ENCODE results near the gene MPP1. TPM values are rescaled to one million over a fixed set of nuclear protein-coding genes. Genes with fewer than 3 reads are reported as not detected.
"Not testable (repeated sequence)": the region's sequence is repeated elsewhere in the genome, so short reads cannot be mapped to it uniquely, and the experiment has no call there.

Gene MPP1
- total RNA-seq, 1 donor from 2014 or later: 40.7 TPM

DNA sequence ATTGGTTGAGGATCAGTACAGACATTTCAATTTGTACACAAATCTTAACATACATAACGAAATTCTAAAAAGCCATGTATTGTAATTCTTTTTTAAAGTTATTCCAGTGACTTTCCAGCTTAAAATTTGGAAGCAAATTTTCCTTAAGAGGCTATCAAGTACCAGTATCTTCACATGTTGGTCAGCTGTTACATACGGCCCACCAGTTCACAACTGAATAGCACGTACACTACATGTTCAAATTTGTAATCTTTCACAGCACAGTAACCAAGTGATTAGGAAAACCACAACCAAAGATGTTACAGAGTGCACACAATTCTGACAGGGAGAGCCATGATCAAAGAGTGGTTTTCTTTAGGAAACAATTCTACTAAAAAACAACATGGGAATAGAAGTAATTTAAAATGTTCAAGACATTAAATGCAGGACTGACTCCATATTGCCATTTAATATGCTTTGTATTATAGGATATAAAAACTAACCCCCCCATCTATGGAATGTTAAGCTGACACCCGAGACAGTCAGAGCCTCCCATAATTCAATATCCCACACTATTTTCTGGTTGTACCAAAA lies 11.1 kb upstream of the MPP1 start:
- intact Hi-C loops (cut with DNase I); DNase-seq (ENCODE audit: missing footprints); ATAC-seq: not testable (repeated sequence)

DNA sequence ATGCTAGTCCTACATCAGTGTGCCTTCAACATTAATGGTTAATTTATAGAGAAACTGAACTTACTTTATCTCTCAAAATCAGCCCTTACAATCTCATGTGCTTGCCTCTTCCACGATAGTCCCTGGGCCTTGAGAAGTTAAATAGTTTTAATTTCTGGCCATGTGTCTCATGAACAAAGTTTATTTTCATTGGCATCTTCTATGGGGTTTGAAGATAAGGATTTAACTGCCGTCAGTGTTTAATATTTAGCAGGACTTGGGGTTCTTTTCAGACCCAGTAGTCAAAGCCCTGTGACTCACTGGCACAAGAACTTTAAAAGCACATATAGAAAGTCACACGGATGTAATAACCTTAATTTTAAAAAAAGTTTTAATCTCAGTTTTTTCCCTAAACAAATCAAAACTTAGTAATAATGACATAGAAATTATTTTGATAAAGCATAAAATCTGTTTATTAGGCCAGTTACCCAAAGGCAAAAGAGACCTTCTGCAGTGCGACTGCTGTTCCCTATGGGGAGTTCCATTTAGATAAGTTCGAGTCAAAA lies 10.1 kb upstream of the MPP1 start:
- DNase-seq (ENCODE audit: missing footprints): no peak
- ATAC-seq: no peak
- intact Hi-C loops (cut with DNase I): no loop called here

DNA sequence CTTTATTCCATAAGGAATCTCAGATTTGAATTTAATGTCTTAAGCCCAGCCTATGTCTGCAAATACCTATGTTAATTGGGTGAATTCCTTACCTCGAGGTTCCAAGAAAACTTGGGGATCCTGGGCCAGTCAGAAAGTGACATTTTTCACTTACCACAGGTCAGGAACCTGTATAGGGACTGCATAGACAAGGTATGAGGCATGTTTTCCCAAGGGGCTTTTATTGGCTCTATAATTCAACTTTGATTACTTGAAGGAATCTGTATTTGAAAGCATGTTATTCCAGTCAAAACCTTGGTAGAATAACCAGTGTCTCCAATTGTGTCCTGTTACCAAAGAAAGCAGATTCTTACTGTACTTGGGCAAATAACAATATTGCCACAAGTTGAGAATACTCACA lies 8.5 kb upstream of the MPP1 start:
- DNase-seq (ENCODE audit: missing footprints): no peak
- ATAC-seq: no peak
- intact Hi-C loops (cut with DNase I): no loop called here

DNA sequence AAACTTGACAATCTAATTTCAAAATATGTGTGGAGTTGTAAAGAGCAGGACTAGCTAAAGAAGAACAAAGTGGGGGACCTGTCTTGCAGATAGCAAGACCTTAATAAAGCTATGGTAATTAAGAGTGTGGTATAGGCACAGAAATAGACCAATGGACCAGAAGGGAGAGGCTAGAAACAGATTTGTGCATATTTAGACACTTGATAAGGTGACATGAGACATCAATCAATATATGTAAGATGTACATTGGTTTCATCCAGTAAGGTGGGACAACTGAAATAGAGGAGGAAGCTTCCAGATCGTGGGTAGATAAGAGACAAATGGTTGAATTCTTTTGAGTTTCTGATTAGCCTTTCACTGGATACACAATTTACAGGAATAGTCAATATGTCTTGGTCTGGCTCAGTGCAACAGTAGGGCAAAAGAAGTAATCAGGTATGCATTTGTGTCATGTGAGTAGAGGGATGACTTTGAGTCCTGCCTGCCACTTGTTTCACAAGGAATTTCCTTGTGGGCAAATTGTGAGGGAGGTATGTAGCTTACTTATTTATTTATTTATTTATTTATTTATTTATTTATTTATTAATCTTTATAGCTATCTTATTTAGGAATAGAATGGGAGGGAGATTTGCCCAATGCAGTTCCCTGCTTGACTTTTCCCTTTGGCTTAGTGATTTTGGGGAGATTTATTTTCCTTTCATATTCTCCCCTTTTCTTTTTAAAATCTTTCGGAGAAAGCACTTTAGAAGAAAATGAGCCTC lies 7.2 kb upstream of the MPP1 start:
- no peak for ATAC-seq
- no peak for DNase-seq (ENCODE audit: missing footprints)
- intact Hi-C loops (cut with DNase I): no loop called here

DNA sequence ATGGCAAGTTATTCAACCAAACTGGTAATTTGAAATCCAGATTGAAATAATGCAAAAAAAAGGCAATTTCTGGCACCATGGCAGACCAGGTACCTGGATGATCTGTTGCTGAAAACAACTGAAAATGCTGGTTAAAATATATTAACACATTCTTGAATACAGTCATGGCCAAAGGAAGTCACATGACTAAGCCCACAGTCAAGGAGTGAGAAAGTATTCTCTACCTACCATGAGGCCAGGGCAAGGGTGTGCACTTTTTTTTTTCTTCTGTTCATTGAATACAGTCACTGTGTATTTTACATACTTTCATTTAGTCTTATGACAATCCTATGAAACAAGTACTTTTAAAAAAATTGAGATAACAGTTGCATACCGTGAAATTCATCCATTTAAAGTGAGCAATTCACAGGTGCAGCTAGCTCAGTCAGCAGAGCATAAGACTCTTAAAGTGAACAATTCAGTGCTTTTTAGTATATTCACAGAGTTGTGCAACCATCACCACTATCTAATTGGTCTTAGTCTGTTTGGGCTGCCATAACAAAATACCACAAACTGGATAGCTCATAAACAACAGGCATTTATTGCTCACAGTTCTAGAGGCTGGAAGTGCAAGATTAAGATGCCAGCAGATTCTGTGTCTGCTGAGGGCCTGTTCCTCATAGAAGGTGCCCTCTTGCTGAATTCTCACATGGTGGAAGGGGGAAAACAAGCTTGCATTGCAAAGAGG lies 4.8 kb upstream of the MPP1 start:
- DNase-seq (ENCODE audit: missing footprints) (no peak), ATAC-seq (no peak)
- intact Hi-C loops (cut with DNase I): no loop called here

DNA sequence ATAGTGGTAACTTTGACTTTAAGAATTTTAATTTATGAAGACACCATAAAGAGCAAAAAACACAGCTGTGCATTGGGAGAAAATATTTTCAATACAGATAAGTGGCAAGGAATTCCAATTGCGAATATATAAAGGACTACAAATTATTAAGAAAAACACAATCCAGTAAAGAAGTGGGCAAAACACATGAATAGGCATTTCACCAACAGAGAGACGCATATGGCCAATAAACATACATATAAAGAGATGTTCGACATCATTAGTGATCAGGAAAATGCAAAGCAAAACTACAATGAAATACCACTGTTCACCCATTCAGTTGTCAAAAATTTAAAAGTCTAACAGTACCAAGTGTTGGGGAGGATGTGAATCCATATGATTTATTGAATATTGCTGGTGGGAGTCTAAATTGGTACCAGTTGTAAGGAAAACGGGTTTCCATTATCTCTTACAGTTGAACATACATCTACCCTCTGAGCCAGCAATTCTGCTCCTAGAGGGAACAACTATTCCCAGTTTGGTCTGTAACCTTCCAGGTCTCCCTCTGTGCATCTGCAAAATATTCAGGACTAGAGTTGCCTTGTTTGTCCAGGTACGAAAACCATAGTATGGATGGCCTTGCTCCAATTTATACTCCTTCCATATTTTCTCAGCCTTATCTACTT lies 1.7 kb upstream of the MPP1 start:
- intact Hi-C loops (cut with DNase I): no loop called here
- ATAC-seq: no peak
- DNase-seq (ENCODE audit: missing footprints): no peak

DNA sequence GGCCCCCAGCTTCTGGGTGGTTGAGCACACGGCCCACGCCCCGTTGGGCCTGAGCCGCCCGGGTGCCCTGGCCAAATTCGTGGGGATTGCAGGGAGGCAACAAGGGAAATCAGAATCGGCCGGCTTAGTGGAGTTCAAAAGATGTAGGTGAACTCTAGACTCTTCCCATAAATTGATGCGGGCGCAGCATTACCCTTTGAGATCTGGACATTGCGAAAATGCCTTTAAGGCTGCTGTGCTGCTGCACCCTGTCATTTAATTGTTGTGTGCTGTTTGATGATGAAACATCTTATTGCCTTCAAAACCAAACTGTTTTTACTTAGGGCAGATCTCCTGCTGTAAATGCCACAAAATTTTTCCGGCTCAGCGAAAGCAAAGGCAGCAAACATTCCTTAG lies 409 bp upstream of the MPP1 start:
- peak; percentile 39 for ATAC-seq
- no peak for DNase-seq (ENCODE audit: missing footprints)
- intact Hi-C loops (cut with DNase I): no loop called here

DNA sequence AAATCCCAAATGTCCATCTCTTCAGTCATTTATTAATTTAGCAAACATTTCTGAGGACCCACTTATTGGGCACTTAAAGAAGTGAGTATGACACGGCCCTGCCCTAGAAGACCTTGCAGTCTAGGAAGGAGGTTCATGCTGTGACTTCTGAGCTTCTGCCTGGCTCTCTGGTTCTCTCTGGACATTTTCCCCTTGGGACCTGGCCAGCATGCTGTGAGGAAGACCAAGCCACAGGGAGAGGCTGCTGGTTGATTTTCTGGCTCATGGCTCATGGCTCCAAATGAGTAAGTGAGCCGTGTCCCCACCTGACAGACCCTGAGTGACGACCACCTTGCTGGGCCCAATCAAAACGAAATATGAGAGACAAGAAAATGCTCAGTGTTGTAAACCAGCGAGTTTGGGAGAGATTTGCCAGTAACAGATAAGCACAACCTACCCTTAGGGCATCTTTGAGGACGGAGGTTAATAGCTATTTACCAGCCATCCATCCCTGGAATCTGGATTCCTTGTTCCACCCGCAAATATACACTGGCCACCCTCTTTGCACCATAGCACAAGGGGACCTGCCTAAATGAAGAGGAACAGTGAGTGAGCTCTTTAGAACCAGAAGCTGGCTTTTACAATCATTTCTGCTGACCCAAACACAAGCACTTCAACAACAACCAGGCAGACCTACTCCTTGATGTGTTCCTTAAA lies 876 bp downstream of the MPP1 start:
- intact Hi-C loops (cut with DNase I): no loop called here
- DNase-seq (ENCODE audit: missing footprints) (no peak), ATAC-seq (peak; percentile 4)

DNA sequence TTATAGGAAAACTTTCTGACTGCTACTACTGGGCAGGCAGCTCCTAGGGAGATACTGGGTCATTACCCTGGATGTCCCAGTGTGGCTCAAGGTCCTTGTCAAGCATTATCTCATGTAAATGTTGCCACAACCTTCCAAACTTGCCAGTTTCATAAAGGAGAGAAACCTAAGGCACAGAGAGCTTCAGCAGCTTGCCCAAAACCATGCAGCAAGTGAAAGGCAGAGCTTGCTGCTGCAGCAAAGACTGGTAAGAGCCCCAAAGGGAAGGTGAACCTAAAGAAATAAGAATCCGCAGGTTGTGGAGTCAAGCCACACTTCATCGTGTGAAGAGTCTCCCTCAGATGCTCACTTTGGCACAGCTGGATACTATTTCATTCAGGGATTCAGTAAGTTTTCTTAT lies 2.3 kb downstream of the MPP1 start:
- no peak for DNase-seq (ENCODE audit: missing footprints)
- no peak for ATAC-seq
- intact Hi-C loops (cut with DNase I): no loop called here

DNA sequence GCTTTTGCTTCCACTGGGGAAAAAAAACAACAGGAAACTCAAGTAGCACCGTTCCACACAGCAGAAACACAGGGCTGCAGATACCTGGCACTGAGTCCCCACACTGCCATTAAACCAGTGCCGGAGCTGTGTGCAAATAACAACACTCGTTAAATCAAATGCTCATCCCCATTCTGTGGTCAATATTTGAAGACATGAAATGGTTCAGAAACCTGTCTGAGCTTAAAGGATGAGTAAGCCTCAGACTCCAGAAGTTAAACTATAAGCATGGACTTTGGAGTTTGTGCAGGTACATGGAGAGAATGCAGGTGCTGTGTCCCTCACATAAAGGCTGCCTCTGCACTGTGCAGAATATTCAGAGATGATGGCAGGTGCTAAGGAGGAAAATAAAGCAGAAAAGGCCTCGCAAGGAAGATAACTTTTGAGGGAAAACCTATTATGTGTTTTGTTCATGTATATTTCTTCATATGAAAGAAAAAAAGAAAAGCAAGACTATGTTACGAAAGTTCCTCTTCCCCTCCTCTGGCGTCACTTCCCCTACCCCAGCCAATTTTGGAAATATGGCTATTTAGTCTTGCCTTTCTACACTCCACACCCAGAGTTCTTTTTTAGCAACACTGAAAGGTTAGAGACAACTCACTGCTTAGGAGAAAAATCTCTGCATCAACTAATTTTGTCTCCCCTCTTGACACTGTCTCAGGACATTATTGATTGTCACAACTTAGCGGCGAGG lies 4.6 kb downstream of the MPP1 start:
- no peak for DNase-seq (ENCODE audit: missing footprints)
- intact Hi-C loops (cut with DNase I): no loop called here
- ATAC-seq: no peak

DNA sequence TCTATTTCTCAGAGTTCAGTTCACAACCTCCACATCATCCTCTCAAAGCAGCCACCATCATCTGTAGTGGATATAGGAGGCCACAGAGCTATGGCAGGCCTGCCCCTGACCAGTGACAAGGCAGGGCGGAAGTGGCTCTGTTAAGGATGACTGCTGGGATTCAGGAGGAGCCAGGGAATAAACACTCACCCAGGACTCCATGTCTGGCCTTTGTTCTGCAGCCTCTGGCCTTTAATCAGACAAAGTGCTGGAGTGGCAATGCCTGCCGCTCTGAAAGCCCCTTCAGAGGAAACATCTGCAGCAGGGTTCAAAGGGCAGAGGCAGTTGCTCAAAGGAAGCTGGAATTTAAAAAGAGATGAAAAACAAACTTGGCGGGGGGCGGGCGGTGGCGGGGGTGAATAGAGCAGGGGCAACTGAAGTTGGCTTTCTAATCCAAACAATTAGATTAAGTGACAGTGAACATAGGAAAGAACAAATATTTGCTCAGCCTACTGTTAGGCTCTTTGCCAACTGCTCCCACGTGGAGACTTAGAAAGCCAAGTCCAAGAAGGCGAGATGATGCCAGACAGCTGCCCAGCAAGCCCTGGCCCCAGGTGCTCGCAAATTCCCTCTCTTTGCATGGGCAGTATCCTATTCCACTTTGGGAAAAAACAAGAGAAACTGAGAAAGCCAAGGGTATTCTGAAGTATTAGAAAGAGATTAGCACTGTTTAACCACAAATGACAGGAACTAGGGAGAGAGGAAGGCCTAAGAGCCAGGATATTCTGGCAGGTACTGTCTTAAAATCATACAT lies 5.5 kb downstream of the MPP1 start:
- ATAC-seq (no peak), DNase-seq (ENCODE audit: missing footprints) (no peak)
- intact Hi-C loops (cut with DNase I): no loop called here

DNA sequence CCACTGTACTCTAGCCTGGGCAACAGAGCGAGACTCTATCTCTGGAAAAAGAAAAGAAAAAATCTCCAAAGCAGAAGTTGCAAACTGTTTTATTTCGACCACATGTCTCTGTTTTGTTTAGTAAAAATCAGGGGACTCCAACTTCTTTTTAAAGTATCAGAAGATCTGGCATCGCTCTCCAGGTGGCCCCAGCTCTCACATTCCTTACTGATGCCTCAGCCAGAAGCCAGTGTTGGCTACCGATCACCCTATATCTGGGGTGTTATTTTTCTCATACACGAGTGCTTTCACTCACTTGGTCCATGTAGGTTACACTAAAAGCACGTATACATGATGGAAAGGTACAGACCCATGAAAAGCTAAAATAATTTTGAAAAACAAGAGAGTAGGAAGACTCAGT lies 8.3 kb downstream of the MPP1 start:
- DNase-seq (ENCODE audit: missing footprints) (no peak), ATAC-seq (no peak)
- intact Hi-C loops (cut with DNase I): no loop called here

DNA sequence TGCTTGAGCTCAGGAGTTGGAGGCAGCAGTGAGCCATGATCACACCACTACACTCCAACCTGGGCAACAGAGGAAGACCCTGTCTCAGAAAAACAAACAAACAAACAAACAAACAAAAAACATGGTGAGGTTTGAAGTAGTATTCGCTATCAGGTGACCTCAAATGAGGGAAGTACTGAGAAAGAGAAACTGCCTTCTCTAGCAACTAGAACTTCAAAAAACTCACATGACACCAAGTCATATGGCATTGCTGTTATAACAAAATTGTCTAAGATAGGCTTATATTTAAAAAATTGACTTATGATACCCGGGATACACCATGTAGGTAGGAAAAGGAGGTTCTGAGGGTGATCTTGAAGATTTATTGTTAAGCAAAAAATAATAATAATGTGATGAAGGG lies 10.3 kb downstream of the MPP1 start:
- intact Hi-C loops (cut with DNase I): no loop called here
- ATAC-seq (no peak), DNase-seq (ENCODE audit: missing footprints) (no peak)

DNA sequence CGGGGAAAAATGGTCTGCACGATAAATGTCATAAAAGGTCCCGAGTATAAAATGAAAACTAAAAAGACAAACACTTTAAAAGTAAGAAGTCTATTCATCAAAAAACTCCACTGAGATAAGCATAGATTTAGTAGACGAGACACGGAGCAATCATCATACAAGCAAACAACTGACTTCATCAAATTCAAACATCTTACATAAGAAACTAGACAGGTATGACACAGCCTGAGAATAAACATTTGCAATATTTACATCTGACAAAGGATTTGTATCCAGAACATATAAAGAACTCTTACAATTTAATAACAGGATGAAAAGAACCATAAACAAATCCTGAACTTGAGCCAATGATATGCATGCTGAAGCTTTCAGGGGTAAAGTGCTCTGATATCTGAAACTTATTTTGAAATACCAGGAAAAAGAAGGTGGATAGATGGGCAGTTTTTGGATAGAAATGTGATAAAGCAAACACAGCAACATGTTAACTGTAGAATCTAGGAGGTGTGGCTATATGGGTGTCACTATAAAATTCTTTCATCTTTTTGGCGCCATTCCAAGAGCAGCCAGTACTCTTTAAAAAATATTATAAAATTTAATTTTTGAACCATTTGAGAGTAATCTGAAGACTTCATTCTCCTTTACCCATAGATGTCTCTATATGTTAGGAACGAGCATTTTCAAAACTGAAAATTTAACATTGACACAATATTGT lies 12.0 kb downstream of the MPP1 start:
- intact Hi-C loops (cut with DNase I): no loop called here

DNA sequence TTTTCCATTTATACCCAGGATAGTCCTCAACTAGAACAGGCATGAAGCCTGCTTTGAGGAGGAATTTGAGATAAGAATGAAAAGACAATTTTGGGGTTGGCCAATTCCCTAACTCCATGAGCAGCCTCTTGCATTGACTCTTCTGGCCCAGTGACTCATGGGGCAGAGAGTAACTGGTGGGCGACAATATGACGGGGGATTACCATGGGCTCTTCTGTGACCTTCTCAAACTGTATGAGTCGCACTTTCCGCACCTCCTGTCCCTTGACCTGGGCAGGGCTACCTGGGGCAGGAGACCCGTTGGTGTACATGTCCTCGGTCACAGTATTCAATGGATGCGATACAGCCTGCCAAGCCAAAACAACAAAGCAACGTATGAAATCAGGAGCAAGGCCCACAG lies 13.3 kb downstream of the MPP1 start:
- intact Hi-C loops (cut with DNase I): no loop called here
- ATAC-seq: no peak
- DNase-seq (ENCODE audit: missing footprints): no peak

More for the DNA sequence above, 12.0 kb downstream of the MPP1 start:
- ATAC-seq (no peak), DNase-seq (ENCODE audit: missing footprints) (no peak)

DNA sequence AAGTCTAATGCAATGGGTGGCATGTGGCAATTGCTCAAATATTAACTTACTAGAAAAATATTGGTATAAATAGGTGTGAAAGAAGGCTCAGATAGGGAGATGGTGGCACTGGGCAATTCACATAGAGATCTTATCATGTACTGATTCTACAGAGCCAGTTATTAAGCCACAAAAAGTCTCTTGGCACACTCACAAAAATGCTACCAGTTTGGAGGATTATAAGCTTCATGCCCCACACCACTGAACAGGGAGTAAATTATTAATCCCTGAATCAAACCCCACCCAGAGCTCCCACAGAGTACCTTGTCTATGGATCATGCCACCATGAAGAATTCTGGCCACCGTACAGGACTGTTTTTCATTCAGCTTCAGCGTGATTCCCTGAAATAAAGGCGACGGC lies 13.8 kb downstream of the MPP1 start:
- ATAC-seq (no peak), DNase-seq (ENCODE audit: missing footprints) (no peak)
- intact Hi-C loops (cut with DNase I): no loop called here

DNA sequence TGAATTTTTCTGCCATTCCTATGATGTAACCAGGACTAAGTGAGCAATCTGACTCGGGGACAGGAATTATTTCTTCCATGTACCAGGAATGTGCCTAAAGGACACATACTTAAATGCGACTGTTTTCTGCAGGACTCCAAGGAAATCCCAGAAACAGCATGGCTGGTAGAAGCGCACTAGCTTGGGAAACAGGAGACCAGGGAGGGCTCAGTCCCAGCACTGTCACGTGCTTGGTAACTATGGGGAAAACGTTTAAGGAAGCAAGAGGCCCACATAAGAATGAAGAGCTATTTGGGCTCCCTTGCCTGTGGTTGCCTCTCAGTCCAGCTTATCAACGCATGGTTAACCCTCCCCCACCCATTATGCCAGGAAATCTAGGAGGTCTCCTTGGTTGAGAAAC lies 19.6 kb downstream of the MPP1 start:
- ATAC-seq (no peak), DNase-seq (ENCODE audit: missing footprints) (no peak)
- intact Hi-C loops (cut with DNase I): no loop called here
